Medulla oblongata (tissue), 1 donor: ENCODE results near the gene CRYBG2.

Experiments used
- DNase-seq: peaks from one replicate; pipeline ENCODE4 v3.0.0-alpha.2; 2015; ENCODE audit errors: extremely low spot score

CRYBG2 gene

DNA sequence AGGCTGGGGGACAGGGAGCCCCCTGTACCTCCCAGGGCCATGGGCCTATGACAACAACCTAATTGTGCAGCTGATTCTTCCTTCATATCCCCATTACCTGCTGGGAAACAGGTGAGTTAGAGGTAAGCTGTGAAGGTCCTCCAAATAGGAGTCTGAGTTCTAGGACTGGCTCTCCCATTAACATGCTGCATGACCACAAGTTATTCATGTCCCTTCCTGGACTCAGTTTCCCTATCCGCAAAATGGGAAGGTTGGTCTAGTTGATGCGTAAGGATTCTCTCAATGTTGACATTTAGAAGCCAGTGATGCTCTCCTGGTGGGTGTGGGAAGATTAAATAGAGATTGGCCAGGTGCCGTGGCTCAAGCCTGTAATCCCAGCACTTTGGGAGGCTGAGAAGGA lies 14.6 kb upstream of the CRYBG2 start:
- no peak for DNase-seq

- DNase-seq, result no peak
Measured at GRCh38 chr1:26368006-26368405, 14.1 kb upstream of the CRYBG2 start.

GRCh38 chr1:26367441-26367840 lies 13.5 kb upstream of the CRYBG2 start:
- DNase-seq, result no peak

- no peak for DNase-seq
Measured at GRCh38 chr1:26364956-26365355, 11.0 kb upstream of the CRYBG2 start.

- peak; percentile 58 for DNase-seq
Measured at GRCh38 chr1:26363549-26364448, 9.9 kb upstream of the CRYBG2 start.

DNA sequence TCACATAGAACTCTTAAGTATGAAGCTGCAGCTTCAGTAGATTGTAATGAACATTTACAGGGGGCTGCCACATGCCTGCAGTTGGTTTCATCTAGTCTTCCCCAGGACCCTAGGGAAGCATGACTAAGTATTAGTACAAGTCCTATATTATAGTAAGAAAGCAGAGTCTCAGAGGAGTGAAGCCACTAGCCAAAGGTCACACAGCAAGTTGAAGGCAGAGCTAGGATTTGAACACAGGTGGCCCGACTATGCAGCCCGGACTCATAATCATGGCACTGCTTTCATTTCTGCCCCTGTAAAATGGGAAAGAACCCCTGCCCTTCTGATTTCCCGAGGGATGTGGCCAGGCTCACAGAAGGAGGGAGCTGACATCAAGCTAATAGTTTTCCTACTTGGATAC lies 8.4 kb upstream of the CRYBG2 start:
- no peak for DNase-seq

GRCh38 chr1:26361605-26362122 lies 7.7 kb upstream of the CRYBG2 start:
- no peak for DNase-seq

DNA sequence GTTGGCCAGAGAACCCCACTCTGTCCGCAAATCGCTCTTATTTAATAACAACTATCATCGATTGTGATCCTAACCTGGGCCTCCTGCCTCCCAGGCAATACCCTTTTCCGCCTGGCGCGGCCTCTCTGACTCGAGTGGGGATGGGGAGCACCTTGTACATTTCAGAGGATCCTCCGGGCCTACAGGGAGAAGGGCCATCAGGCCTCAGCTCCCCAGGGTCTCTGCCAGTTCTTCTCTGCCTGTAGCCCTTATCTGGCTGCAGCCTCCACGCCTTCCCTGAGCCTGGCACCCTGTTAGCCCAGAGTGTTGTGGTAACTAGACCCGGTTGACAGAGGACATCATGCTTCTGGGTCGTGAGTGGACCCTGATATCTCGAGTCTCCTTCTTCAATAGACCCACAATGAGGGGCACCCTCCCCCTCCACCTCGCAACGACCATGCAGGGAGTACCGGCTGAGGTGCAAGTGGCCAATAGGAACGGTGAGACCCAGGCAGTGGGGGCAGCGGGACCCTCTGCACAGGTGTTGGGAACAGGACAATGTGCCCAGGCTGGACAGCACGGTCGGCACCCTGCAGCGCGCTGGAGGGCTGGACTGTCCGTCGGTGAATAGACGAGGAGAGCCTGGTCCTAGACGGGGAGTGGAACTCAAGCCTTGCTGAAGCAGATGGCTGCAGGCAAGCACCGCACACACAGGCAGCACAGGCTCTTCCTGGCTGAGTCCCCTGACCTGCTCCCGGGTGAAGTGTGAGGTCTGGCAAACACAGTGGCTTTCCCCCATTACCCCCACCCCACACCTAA lies 7.1 kb upstream of the CRYBG2 start:
- no peak for DNase-seq

GRCh38 chr1:26359981-26360806 lies 6.3 kb upstream of the CRYBG2 start:
- DNase-seq, result no peak

DNA sequence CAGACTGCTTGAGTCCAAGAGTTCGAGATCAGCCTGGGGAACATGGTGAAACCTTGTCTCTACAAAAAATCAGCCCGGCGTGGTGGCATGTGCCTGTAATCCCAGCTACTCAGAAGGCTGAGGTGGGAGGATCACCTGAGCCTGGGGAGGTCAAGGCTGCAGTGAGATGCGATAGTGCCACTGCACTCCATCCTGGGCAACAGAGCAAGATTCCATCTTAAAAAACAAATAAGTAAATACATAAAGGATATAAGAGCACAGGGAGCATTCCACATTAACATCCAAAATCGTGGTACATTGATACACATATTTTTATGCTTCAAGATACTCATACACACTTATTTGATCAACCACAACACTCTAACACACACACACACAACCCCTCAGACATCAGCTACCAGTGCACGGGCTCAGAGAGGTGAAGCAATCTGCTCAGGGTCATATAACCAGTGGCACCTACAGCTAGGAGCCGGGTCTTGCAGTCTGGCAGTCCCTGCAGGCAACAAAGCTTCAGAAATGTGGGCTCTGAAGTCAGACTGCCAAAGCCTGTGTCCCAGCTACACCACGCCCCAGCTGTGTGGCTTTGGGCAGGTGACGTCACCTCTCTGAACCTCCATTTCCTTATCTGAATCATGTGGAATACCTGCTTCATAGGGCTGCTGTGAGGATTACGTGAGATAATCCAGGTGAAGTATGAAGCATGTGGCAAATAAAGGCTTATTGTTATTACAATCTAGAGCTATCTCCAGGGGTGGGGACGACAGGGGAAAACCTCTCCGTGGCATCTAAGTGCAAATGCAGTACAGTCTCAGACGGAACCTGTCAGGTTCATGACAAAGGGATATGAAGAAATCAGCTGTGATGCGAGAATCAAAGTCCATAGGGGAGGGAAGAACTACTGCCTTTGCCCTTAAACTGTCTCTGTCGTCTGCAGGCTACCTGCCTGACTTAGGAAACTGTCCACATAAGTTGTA lies 4.8 kb upstream of the CRYBG2 start:
- no peak for DNase-seq

- DNase-seq, result no peak
Measured at GRCh38 chr1:26357121-26357602, 3.2 kb upstream of the CRYBG2 start.

DNA sequence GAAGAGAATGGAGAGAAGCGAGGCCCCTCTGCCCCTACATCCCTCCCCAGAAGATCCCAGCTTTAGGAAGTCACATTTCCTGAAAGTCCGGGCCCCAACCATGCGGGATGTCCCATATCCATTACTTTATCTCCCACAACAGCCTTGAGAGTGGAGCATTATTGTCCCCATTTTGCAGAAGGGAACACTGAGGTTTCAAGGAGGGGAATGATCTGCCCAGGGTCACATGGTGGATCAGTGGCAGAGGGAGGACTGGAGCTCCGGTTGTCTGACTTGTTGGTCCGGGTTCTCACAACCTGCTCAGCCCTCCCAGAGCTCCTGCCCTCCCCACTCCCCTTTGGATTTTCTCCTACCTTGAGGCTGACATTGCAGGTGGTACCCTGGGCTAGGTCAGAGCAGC lies 2.2 kb upstream of the CRYBG2 start:
- DNase-seq, result no peak

DNA sequence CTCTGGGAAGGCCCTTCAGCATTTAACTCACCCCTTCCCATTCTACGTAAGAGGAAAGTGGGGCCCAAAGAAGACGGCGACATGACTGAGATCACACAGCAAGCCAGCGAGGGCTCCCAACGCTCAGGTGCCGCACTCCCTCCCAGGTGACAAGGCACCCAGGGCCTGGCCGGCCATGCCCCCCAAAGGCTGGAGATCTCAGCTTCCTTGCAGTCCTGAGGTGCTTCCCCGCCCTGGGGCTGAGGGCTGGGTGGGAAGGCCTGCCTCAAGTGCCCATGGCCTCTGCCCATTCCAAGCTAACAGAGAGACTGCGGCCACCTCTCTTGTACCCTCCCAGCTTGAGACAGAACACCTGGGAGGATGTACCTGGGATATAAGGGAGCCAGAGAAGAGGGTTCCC lies 1.0 kb upstream of the CRYBG2 start:
- DNase-seq, result no peak

- DNase-seq, result no peak
Measured at GRCh38 chr1:26353210-26353859, 595 bp downstream of the CRYBG2 start.

DNA sequence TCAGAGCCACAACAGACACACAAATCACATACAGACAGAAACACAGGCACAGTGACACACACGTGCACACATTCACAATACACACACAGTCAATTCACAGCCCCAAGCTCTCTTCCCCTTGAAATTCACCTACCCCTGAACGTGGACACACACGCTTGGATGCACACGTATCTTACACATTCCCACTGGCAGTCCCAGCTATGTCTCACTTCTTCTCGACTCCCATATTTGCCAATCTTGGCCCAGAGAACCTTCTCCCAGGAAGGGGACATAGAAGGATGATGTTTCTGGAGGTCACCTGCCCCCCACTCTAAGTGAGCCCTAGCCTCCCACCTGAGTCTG lies 1.6 kb downstream of the CRYBG2 start:
- DNase-seq, result no peak

GRCh38 chr1:26351590-26352337 lies 2.2 kb downstream of the CRYBG2 start:
- DNase-seq, result no peak

DNA sequence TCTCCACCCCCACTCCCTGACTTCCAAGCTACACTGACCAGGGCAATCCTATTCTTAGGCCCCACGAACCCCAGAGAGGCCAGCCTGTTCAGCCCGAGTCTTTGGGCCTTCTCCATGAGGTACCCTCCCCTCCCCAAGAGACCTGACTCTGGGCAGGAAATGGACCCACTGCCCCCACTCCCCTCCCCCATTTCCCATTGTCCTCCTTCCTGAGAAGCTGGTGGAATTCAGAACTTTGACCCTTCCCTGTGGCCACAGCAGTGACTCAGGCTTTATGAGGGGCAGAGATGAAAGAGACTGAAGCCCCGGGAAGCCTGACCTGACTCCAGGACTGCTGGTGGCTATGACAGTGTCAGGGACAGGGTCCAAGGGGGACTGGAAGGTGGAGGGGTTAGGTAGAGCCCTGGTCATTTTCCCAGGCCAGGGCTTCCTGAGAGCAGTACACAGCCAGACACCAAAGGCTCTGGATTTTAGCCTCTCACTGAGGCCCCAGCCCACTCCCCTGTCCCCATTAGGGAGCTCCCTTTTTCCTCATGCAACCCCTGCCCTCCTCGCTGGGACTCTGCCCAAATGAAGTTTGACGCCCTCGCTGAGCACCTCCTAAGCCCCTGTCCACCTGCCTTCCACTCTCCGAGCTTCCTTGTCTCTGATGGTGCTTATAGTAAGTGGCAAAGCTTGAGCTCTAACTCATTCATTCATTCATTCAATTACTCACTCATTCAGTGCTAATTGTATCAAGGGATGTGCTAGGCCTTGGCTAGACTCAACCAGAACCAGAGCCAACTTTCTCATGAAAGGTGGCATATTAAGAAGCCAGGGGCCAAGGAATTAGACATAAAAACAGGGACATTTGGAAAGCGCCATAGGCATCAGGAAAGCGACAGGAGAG lies 3.0 kb downstream of the CRYBG2 start:
- no peak for DNase-seq

DNA sequence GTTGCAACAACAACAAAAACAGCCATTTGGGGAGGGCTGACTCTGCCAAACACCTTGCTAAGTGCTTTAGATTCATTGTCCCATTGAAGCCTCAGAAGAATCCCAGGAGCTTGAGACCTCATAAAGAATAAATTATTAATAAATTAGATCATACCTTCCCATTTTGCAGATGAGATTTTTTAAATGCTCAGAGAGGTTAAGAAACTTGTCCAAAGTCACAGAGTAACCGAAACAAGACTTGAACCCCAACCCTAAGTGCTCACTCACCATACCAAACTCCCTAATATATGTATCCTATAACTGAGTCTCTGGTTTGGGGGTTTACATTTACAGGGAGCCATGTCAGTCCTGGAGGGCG lies 3.6 kb downstream of the CRYBG2 start:
- no peak for DNase-seq

DNA sequence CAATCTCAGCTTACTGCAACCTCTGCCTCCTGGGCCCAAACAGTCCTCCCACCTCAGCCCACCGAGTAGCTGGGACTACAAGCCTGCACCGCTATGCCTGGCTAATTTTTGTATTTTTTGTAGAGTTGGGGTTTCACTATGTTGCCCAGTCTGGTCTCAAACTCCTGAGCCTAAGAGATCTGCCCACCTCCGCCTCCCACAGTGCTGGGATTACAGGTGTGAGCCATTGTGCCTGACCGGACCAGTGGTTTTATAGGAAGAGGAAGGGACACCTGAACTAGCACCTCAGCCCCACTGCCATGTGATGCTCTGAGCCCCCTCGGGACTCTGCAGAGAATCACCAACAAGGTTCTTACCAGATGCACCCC lies 4.1 kb downstream of the CRYBG2 start:
- no peak for DNase-seq
